NCI-H2171 (cell line): ENCODE data around the gene BCAP29.
"Not testable (repeated sequence)": the region's sequence is repeated elsewhere in the genome, so short reads cannot be mapped to it uniquely, and the experiment has no call there.

Experiments used
- DNase-seq: peaks from one replicate; lab custom pipeline; 2025; lab: John Stamatoyannopoulos, UW

Gene BCAP29, protein sequence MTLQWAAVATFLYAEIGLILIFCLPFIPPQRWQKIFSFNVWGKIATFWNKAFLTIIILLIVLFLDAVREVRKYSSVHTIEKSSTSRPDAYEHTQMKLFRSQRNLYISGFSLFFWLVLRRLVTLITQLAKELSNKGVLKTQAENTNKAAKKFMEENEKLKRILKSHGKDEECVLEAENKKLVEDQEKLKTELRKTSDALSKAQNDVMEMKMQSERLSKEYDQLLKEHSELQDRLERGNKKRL

DNA sequence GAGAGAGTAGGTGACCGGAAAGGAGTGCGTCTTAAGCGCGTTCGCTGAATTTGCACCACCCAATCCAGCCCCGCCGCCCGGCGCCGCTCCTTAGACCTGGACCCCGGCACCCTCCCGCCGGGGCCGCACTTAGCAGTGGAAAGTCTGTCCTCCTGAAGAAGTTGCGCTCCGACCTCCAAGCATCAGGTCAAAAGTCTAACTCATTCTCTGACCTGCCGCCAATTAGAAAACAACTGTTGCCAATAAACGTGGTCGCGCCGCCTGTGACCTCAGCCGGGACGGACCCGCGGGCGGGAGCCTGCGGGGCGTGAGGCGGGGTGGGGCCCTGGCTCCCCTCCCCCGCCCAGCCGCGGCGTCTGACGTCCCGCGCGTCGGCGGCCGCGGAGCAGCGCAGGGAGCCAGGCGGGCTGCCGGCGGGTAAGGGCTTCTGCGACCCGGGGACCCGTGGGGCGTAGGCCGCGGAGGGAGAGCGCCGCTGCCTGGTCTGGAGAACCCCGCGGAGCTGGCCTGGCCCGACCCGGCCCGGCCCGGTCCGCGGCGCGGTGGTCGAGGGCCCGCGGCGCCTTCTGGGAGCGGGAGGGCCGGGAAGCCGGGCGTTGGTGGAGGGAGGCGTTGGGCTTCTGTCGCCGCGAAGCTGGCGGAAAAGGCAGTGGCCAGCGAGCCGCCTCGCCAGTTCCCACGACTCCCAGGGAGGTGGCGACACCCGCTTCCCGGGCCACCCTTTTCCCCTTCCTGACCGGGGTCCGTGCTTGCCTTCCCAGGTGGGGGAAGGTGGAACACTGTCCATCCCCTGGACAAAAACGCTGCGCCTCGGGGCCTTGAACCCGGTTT is at the start of gene BCAP29:
BCAP29 (plus strand) TSS at position 362 of the 831 bp plus-strand sequence. CDS start 527 bp downstream, outside the sequence.
- DNase-seq, result peak; percentile 73

DNA sequence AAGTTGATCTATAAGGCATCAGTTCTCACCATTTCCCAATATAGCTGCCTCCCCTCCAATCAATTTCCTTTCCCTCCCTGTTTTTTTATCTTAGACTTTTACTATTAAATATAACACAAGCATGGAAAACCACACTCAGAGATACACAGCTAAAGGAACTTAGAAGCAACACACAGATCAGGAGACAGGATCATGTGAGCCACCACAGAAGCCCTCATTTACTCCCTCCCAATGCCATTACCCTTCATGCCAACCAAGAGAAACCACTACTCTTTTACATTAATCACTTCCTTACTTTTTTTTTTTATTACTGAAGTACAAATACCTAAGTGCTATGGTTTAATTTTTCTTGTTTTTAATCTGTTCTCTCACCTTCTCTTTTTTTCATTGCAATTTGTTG is 49.3 kb upstream of the BCAP29 start:
- DNase-seq, result no peak

DNA sequence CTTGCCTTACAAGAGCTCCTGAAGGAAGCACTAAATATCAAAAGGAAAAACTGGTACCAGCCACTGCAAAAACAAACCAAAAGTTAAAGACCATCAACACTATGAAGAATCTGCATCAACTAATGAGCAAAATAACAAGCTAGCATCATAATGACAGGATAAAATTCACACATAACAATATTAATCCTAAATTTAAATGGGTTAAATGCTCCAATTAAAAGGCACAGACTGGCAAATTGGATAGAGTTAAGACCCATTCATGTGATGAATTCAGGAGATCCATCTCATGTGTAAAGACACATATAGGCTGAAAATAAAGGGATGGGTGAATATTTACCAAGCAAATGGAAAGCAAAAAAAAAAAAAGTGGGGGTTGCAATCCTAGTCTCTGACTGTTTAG is 45.9 kb upstream of the BCAP29 start:
- DNase-seq, result no peak

DNA sequence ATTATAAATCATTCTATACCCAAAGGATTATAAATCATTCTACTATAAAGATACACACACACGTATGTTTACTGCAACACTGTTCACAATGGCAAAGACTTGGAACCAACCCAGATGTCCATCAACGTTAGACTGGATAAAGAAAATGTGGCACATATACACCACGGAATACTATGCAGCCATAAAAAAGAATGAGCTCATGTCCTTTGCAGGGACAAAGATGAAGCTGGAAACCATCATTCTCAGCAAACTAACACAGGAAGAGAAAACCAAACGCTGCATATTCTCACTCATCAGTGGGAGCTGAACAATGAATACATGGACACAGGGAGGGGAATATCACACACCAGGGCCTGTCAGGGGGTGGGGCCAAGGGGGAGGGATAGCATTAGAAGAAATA is 42.8 kb upstream of the BCAP29 start:
- not testable (repeated sequence) for DNase-seq

DNA sequence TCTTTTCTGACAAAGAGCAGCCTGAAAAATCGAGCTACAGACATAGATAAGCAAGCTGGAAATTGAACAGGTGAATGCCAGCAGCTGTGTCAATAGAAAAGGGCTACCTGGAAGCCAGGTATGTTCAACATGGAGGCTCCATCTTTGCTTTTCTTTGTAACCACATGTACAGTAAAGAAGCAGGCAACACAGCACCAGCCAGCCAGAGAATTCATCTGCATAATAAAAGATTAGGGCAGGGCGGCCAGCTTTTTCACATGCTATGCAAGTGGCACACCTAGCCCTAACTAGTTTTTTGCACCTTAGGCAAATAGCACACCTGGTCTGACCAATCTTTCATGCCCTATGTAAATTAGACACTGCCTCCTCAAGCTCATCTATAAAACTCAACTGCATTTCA is 42.0 kb upstream of the BCAP29 start:
- no peak for DNase-seq

DNA sequence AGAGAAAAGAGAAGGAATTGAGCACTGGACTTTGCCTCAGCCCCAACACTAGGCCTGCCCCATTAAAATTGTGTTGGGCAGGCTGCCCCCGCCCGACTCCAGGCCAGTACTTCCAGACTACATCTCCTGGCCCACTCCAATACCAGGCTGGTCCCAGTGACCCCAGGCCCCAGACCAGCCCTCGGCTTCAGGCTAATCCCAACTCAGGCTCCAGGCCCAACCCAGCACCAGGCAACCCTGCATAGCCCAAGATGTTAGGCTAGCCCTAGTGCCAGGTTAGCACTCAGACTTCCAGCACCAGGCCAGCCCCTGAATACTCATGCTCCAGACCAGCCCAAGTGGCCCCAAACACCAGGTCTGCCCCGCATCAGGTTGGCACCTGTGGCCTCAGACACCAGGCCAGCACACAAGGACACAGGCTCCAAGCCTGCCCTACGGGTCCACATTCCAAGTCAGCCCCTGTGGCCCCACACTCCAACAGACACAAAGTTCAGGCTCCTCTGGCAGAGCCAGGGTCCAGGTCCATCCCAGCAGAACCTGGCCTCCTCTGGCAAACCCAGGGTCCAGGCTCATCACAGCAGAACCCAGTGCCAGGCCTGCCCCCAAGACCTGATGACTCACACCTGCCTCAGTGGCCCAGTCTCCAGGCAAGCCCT is 36.6 kb upstream of the BCAP29 start:
- no peak for DNase-seq

DNA sequence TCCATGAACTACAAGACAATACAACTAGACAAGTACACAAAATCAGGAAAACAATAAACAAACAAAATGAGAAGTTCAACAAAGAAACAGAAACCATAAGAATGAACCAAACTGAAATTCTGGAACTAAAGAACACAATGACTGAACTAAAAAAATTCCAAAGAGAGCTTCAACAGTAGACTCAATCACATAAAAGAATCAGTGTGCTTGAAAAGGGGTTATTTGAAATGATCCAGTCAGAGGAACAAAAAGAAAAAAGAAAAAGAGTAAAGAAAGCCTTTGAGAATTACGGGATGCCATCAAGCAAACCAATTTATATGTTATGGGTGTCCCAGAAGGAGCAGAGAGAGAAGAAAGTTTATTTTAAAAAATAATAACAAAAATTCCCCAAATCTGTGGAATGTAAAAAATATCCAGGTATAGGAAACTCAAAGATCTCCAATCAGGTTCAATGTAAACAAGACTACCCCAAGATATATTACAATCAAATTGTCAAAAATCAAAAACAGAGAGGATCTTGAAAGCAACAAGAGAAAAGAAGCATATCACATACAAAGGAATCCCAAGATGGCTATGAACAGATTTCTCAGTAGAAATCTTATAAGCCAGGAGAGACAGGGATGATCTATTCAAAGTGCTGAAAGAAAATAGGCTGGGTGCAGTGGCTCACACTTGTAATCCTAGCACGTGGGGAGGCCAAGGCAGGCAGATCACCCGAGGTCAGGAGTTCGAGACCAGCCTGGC is 35.0 kb upstream of the BCAP29 start:
- DNase-seq, result no peak

- DNase-seq, result no peak
These were observed 28.1 kb upstream of the BCAP29 start for GRCh38 chr7:107551936-107552335.

DNA sequence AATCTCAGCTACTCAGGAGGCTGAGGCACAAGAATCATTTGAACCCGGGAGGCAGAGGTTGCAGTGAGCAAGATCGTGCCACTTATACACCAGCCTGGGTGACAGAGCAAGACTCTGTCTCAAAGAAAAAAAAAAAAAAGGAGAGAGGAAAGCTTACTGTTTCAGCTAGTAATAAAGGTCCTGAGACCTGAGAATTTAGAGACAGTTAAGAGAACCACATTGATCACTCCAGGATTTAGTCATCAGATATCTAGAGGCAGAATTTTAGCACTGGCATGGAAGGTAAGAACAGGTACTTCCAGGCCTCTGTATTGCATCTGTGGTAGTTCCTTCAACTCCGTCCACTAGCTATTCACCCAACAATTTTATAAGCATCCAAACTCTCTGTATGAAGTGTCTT is 24.2 kb upstream of the BCAP29 start:
- DNase-seq, result no peak

- DNase-seq, result no peak
These were observed 20.2 kb upstream of the BCAP29 start for GRCh38 chr7:107559864-107560263.

GRCh38 chr7:107560898-107561516 is 19.0 kb upstream of the BCAP29 start:
- no peak for DNase-seq

GRCh38 chr7:107563081-107563774 is 16.8 kb upstream of the BCAP29 start:
- DNase-seq, result no peak

DNA sequence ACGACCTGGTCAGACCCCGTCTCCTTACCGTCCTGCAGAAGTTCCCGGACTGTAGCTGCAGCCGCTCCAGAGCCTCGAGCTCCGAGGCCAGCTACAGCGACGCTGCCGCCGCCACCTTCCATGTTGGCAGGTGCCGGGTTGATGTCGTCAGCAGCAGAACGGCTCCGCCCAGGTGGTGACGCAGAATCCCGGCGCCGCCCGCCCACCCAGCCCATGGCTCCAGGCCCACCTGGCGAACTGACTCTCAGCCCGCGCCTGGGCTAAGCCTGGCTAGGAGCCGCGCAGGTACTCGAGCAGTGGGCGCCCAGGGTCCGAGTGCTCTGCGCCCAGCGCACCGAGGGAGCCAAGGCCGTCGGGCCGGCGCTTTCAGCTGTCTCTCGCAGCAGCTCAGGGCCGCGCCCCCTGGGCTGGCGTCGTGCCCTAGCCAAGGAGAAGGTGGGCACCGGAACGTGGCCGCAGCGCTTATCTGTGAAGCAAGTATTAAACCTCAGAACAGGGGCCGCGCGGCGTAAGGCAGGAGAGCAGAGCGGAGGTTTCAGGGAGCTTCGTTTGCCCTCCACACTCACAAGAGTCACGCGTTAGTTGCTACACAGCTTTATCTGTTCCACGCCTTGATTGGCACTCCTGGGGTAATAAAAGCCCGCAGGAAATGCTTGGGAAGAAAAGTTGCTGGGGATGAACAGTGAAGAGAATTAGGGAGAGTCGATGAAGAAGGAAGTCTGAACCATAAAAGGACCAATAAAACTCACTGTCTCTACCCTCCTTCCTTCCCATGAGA is 16.1 kb upstream of the BCAP29 start, which contains the start of the genes COG5 and DUS4L:
COG5 (minus strand) TSS at position 146 of the 778 bp plus-strand sequence; CDS start at position 122, 24 bp downstream.
DUS4L (plus strand) TSS at position 197 of the 778 bp plus-strand sequence. CDS start 3,100 bp downstream, outside the sequence.
- peak; percentile 69 for DNase-seq

DNA sequence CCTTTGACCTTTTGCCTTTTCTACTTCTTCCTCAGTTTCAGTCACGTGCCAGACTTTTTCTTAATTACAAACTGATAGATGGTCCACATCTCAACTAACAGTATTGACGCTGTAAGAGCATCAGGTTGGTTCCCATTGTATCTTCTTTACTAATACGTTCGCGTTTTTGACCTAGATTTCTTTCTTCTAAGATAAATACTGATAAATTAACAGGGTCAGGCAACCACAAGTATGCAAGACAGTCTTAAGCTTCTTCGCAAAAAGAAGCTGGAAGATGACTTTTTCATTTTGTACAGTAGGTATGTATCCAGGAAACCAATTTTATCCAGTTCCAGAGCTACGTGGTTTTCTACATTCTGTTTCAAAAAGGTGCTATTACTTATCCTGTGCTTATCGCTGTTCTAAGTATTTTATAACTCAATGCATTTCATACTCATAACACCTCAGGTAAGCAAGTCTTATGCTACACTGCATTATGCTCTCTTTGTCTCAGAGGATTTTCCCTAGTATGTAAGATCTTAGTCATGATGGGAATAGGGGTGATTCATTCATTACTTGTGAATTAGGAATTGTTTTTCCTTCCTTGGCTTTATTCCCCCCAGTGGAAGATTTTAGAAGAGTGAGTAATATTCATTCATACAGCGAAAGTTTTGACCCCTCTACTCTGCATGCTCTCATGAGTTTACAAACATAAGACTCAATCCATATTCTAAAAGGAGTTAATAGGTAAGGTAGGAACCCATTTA is 15.3 kb upstream of the BCAP29 start:
- DNase-seq, result no peak

DNA sequence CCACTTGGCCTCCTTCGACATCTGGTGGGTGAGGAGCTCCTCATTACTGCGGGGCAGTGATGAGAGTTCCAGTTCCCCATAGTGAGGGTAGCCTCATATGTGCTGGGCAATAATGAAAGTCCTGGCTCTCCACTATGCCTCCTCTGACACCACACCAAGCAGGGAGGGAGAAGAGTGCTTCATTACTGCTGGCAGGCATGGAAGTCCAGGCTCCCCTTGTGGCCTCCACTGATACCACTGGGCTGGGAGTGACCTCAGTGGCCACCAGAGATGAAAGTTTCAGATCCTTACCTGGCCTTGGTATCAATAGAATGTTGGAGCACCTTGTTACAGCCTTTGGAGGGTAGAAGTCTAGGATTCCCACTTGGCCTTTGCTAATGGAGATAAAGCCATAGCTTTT is 9.7 kb upstream of the BCAP29 start:
- no peak for DNase-seq

DNA sequence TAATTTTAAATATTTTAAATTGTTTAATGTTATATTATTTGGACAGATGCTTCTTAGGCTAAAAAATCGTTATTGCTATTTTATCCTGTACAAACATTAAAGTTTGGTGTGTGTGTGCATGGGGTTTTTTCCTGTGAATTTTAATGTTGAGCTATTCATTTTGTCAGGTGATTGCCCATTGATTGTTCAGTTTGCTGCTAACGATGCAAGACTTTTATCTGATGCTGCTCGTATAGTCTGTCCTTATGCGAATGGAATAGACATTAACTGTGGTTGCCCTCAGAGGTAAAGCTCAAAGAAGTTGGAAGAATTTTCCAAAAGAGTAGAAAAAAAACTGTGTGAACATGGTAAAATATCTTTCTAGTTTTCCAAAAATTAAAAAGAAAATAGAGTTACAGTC is 6.5 kb upstream of the BCAP29 start:
- DNase-seq, result no peak

DNA sequence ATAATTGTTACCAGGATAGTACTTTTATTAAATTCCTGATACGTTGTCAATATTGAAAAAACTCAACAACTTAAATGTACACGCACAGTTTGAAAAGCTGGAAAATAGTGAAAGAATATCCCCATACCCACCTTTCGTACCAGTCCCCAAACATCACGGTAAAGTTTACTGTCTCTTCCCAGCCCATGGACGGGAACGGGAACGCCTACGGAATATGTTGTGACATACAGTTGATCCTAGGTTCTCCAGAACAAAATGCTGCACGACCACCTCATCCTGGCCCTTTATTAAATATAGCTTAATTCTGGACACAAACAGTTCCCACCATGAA is 527 bp upstream of the BCAP29 start:
- DNase-seq, result peak; percentile 22

GRCh38 chr7:107580716-107581383 is 804 bp downstream of the BCAP29 start:
- no peak for DNase-seq
